NOMO-1 (cell line): ENCODE results near the gene OSTM1.

Experiments
- DNase-seq, 2 experiments: peaks; one replicate each; lab custom pipeline; 2025; ENCODE audit not compliant: unreplicated experiment in 2 of 2; lab: John Stamatoyannopoulos, UW

OSTM1 gene

GRCh38 chr6:108074359-108075144 is at the start of gene OSTM1:
TSS of gene OSTM1 (minus strand) at chr6:108074741. CDS start at chr6:108074651, 90 bp downstream.
- peak; percentile 77 to 93 for DNase-seq

- no peak for DNase-seq
Observed at GRCh38 chr6:108123946-108124345, 49.4 kb upstream of the OSTM1 start.

- no peak for DNase-seq
Observed at GRCh38 chr6:108123481-108123929, 49.0 kb upstream of the OSTM1 start.

GRCh38 chr6:108121612-108122011 is 47.1 kb upstream of the OSTM1 start:
- no peak for DNase-seq

- no peak for DNase-seq
Observed at GRCh38 chr6:108120311-108120710, 45.8 kb upstream of the OSTM1 start.

- DNase-seq: no peak
Observed at GRCh38 chr6:108119769-108120141, 45.2 kb upstream of the OSTM1 start.

- DNase-seq: peak in 1 of 2 experiments; percentile 14
Observed at GRCh38 chr6:108118810-108119768, 44.5 kb upstream of the OSTM1 start.

GRCh38 chr6:108118359-108118724 is 43.8 kb upstream of the OSTM1 start:
- no peak for DNase-seq

- peak; percentile 21 to 45 for DNase-seq
Observed at GRCh38 chr6:108117427-108118358, 43.2 kb upstream of the OSTM1 start.

- DNase-seq: no peak
Observed at GRCh38 chr6:108116546-108117426, 42.2 kb upstream of the OSTM1 start.

- peak; percentile 26 to 44 for DNase-seq
Observed at GRCh38 chr6:108115598-108116058, 41.1 kb upstream of the OSTM1 start.

GRCh38 chr6:108114841-108115597 is 40.5 kb upstream of the OSTM1 start:
- peak; percentile 48 to 50 for DNase-seq

GRCh38 chr6:108113557-108114519 is 39.3 kb upstream of the OSTM1 start:
- DNase-seq: peak; percentile 47 to 59

GRCh38 chr6:108108374-108108773 is 33.8 kb upstream of the OSTM1 start:
- no peak for DNase-seq

- no peak for DNase-seq
Observed at GRCh38 chr6:108107102-108107501, 32.6 kb upstream of the OSTM1 start.

- DNase-seq: no peak
Observed at GRCh38 chr6:108106694-108107093, 32.2 kb upstream of the OSTM1 start.

GRCh38 chr6:108106261-108106660 is 31.7 kb upstream of the OSTM1 start:
- DNase-seq: no peak

- DNase-seq: no peak
Observed at GRCh38 chr6:108105571-108105970, 31.0 kb upstream of the OSTM1 start.
